OCI-LY7 (cell line): ENCODE measurements around the gene CDKAL1. TPM values are rescaled to one million over a fixed set of nuclear protein-coding genes. Genes with fewer than 3 reads are reported as not detected.
"Not testable (repeated sequence)": the region's sequence is repeated elsewhere in the genome, so short reads cannot be mapped to it uniquely, and the experiment has no call there.

ENCODE experiments used
- BruUV-seq: library from RNA; stranded (reverse); fragments of 400-500 nt; replicated peaks from 2 replicates; lab custom pipeline; 2021; lab: Mats Ljungman, UMichigan
- CTCF ChIA-PET: fragments of 300-600 bp; sonication (Branson Sonifier 250); formaldehyde crosslinking; loops from one replicate; lab custom pipeline; 2022; ENCODE audit warnings: antibody characterized with exemption; ENCODE audit not compliant: unreplicated experiment; lab: Charles Lee
- POLR2A ChIA-PET: fragments of 300-600 bp; sonication (Branson Sonifier 250); formaldehyde crosslinking; loops from one replicate; lab custom pipeline; 2022; ENCODE audit warnings: antibody characterized with exemption; lab: Charles Lee
- DNase-seq: peaks from one replicate; pipeline ENCODE4 v3.0.0-alpha.2; 2015; ENCODE audit warnings: low spot score
- H2AFZ ChIP-seq: fragments of 200-600 bp; sonication (generic), shearing (Covaris generic); 2 replicates; pipeline ENCODE4 v1.6.1; 2014; ENCODE audit warnings: mild to moderate bottlenecking, antibody characterized with exemption, low read length, moderate library complexity
- H3K27ac ChIP-seq: fragments of 200-600 bp; sonication (generic); 2 replicates; pipeline ENCODE4 v1.5.1; 2014; ENCODE audit warnings: mixed run types, low read depth, mild to moderate bottlenecking, moderate library complexity, low read length, inconsistent platforms; ENCODE audit not compliant: poor library complexity, severe bottlenecking
- H3K36me3 ChIP-seq: fragments of 200-600 bp; sonication (generic); 2 replicates; pipeline ENCODE4 v1.6.1; 2014; ENCODE audit warnings: mild to moderate bottlenecking, antibody characterized with exemption, low read length, moderate library complexity, mixed read lengths; ENCODE audit not compliant: insufficient read depth
- H3K4me1 ChIP-seq: fragments of 200-600 bp; sonication (generic); 2 replicates; pipeline ENCODE4 v1.5.1; 2014; ENCODE audit warnings: mild to moderate bottlenecking, low read length; ENCODE audit not compliant: insufficient read depth, poor library complexity, severe bottlenecking
- H3K4me2 ChIP-seq: fragments of 200-600 bp; sonication (generic); 2 replicates; pipeline ENCODE4 v1.6.1; 2014; ENCODE audit warnings: mild to moderate bottlenecking, low read length
- H3K4me3 ChIP-seq: fragments of 200-600 bp; sonication (generic); 2 replicates; pipeline ENCODE4 v1.5.1; 2014; ENCODE audit warnings: mild to moderate bottlenecking, low read depth, low read length; ENCODE audit not compliant: poor library complexity, severe bottlenecking
- H3K79me2 ChIP-seq: fragments of 200-600 bp; sonication (generic); 2 replicates; pipeline ENCODE4 v1.6.1; 2016; ENCODE audit warnings: low read depth, mild to moderate bottlenecking, low read length, moderate library complexity, mixed read lengths; ENCODE audit not compliant: insufficient read depth
- H3K9me2 ChIP-seq: fragments of 200-600 bp; sonication (generic); 2 replicates; pipeline ENCODE4 v1.6.1; 2016; ENCODE audit warnings: mild to moderate bottlenecking, low read length, mixed read lengths; ENCODE audit not compliant: insufficient read depth
- H3K9me3 ChIP-seq: fragments of 200-600 bp; sonication (generic); 2 replicates; pipeline ENCODE4 v1.6.1; 2014; ENCODE audit warnings: mild to moderate bottlenecking, mixed run types, low read length, mixed read lengths
- H4K20me1 ChIP-seq: fragments of 200-600 bp; sonication (generic); 2 replicates; pipeline ENCODE4 v1.6.1; 2014; ENCODE audit warnings: mild to moderate bottlenecking, antibody characterized with exemption, low read length, moderate library complexity, mixed read lengths; ENCODE audit not compliant: insufficient read depth
- EZH2phosphoT487 ChIP-seq: fragments of 200-600 bp; sonication (generic); IDR thresholded peaks from 2 replicates; pipeline ENCODE4 v1.6.1; 2018; ENCODE audit warnings: low read depth, borderline replicate concordance, mild to moderate bottlenecking, mixed run types, antibody characterized with exemption, low read length, moderate library complexity, mixed read lengths
- intact Hi-C: fragments of 100-400 bp; cut with micrococcal nuclease; formaldehyde crosslinking; loops from one replicate; pipeline ENCODE4 v1.10.0; 2022; ENCODE audit not compliant: unreplicated experiment
- total RNA-seq, 2 experiments: library from RNA; depleted of rRNA in 1 of 2; stranded (reverse); fragments of >200 nt in 1 of 2; shearing (Covaris generic) in 1 of 2; gene quantifications; 2 replicates each; pipeline ENCODE4 v1.2.3, GENCODE V29; 2014 to 2022
- TF ChIP-seq, protein P1 (sequence below): fragments of 200-600 bp; sonication (generic); conservative IDR thresholded peaks from 2 replicates; pipeline ENCODE4 v1.5.1; 2014; ENCODE audit warnings: mild to moderate bottlenecking, antibody characterized with exemption, low read length, moderate library complexity, mixed read lengths

Gene CDKAL1
- total RNA-seq, 2 experiments from 2014 or later: 19.9 to 21.1 TPM

DNA sequence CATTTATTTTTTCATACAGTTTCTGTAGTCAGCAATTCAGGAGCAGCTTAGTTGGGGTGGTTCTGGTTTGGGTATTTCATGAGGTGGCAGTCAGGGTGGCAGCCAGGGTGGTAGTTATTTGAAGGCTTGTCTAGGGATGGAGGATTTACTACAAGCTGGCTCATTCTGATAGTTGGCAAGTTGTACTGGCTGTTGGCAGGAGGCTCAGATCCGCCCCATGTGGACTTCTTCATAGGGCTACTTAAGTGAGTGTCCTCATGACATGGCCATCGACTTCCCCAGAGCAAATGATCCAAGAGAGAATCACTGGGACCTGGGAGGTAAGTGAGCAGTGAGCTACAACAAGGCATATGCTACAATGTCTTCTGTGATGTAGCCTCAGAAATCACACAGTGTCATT, 22.4 kb upstream of the CDKAL1 start:
- BruUV-seq: no TSS peak
- Histone ChIP-seq H3K9me2 (no peaks in the 10 kb centered on the region), H4K20me1 (no peaks in the 10 kb centered on the region), H3K4me1 (no peaks in the 10 kb centered on the region), H3K79me2 (no peaks in the 10 kb centered on the region), H3K27ac (no peak overlapping the region), H3K36me3 (no peaks in the 10 kb centered on the region), H3K9me3 (no peaks in the 10 kb centered on the region), H3K4me2 (no peak overlapping the region), H2AFZ (no peak overlapping the region), H3K4me3 (no peak overlapping the region)
- intact Hi-C loops: no loop called here
- TF ChIP-seq, protein P1, sequence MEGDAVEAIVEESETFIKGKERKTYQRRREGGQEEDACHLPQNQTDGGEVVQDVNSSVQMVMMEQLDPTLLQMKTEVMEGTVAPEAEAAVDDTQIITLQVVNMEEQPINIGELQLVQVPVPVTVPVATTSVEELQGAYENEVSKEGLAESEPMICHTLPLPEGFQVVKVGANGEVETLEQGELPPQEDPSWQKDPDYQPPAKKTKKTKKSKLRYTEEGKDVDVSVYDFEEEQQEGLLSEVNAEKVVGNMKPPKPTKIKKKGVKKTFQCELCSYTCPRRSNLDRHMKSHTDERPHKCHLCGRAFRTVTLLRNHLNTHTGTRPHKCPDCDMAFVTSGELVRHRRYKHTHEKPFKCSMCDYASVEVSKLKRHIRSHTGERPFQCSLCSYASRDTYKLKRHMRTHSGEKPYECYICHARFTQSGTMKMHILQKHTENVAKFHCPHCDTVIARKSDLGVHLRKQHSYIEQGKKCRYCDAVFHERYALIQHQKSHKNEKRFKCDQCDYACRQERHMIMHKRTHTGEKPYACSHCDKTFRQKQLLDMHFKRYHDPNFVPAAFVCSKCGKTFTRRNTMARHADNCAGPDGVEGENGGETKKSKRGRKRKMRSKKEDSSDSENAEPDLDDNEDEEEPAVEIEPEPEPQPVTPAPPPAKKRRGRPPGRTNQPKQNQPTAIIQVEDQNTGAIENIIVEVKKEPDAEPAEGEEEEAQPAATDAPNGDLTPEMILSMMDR: no peak
- TF ChIP-seq EZH2phosphoT487: no peak
- DNase-seq: no peak
- ChIA-PET POLR2A (no interaction called here), CTCF (no interaction called here)

DNA sequence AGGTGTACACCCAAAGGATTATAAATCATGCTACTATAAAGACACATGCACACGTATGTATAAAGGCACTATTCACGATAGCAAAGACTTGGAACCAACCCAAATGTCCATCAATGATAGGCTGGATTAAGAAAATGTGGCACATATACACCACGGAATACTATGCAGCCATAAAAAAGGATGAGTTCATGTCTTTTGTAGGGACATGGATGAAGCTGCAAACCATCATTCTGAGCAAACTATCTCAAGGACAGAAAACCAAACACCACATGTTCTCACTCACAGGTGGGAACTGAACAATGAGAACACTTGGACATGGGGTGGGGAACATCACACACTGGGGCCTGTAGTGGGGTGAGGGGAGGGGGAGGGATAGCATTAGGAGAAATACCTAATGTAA, 9.0 kb upstream of the CDKAL1 start:
- BruUV-seq, CTCF ChIA-PET, H3K79me2 ChIP-seq, H3K36me3 ChIP-seq, H3K9me3 ChIP-seq, H3K4me2 ChIP-seq, H3K4me3 ChIP-seq, intact Hi-C loops, DNase-seq, H3K9me2 ChIP-seq, H3K27ac ChIP-seq, POLR2A ChIA-PET, H4K20me1 ChIP-seq, H2AFZ ChIP-seq: not testable (repeated sequence)
- H3K4me1 ChIP-seq: peaks cover 13% of the 10 kb centered on the region

DNA sequence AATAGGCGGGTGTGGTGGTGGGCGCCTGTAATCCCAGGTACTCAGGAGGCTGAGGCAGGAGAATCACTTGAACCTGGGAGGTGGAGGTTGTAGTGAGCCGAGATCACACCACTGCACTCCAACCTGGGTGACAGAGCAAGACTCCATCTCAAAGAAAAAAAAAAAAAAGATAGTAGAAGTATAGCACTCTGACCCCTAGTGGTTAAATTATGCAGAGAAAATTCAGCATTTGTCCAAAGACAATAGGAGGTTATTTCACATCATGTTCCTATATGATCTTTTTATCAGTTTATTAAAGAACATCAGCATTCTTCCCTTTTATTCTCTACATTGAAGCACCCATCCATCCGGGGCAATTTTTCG, 5.2 kb upstream of the CDKAL1 start:
- CTCF ChIA-PET, H3K79me2 ChIP-seq, H3K4me3 ChIP-seq, H2AFZ ChIP-seq, H3K27ac ChIP-seq, H3K36me3 ChIP-seq, H3K9me2 ChIP-seq, H3K9me3 ChIP-seq, BruUV-seq, H4K20me1 ChIP-seq: not testable (repeated sequence)
- intact Hi-C loops: loop anchor here (1.0 kb wide), 2 partner anchors 125 to 238 kb away; no protein-coding TSS in a partner anchor
- POLR2A ChIA-PET: interaction anchor here (0.6 to 1.2 kb wide), 3 partner anchors 20 to 205 kb away, joined by 3 to 7 read pairs (median 3); no protein-coding TSS in a partner anchor
- peak; percentile 81 for DNase-seq
- peak overlapping the region; percentile 34; the same call in 1 of the 2 replicates for H3K4me2 ChIP-seq
- H3K4me1 ChIP-seq: peaks cover 20% of the 10 kb centered on the region
- TF ChIP-seq, protein P1: peak; percentile 70
